Omental fat pad (tissue), 4 donors: Measurements from ENCODE around the gene TIGD1. TPM values are rescaled to one million over a fixed set of nuclear protein-coding genes. Genes with fewer than 3 reads are reported as not detected.

Source experiments
- ATAC-seq: fragments of 150-250 bp; one replicate; pipeline ENCODE4 v1.9.1; 2016; ENCODE audit warnings: mild to moderate bottlenecking, moderate library complexity; ENCODE audit not compliant: low FRiP score
- DNase-seq: peaks from one replicate; pipeline ENCODE4 v3.0.0-alpha.2; 2019; ENCODE audit warnings: low spot score
- CTCF ChIP-seq, 3 donors: fragments of 450-650 bp; IDR thresholded peaks; one replicate each; pipeline ENCODE4 v1.5.1; 2016 to 2017; ENCODE audit warnings: antibody characterized with exemption in 3 of 3, mild to moderate bottlenecking in 3 of 3, moderate library complexity in 2 of 3
- total RNA-seq, 4 donors: library from RNA; depleted of rRNA; stranded (reverse); fragments of >200 nt; gene quantifications; one replicate each; pipeline ENCODE4 v1.1.0, GENCODE V29; 2016

The TIGD1 gene
- 1 to 10 TPM; 1.5 to 3.8 (median 2.4) TPM for total RNA-seq

GRCh38 chr2:232550354-232551249 lies at the start of gene TIGD1, which contains the start of gene EIF4E2:
Gene TIGD1, minus strand, starts transcription at chr2:232550557. Its CDS starts 675 bp downstream, at chr2:232549882.
Gene EIF4E2, plus strand, starts transcription at chr2:232550689. Its CDS starts 36 bp downstream, at chr2:232550725.
- DNase-seq (peak; percentile 73), ATAC-seq (peak; percentile 98)
- TF ChIP-seq CTCF (IDR thresholded peaks at IDR 0.05) = peak in 1 of 3 donors; percentile 3

GRCh38 chr2:232598293-232598692 lies 47.9 kb upstream of the TIGD1 start:
- ATAC-seq (no peak), DNase-seq (no peak)
- no peak for TF ChIP-seq CTCF (IDR thresholded peaks at IDR 0.05)

DNA sequence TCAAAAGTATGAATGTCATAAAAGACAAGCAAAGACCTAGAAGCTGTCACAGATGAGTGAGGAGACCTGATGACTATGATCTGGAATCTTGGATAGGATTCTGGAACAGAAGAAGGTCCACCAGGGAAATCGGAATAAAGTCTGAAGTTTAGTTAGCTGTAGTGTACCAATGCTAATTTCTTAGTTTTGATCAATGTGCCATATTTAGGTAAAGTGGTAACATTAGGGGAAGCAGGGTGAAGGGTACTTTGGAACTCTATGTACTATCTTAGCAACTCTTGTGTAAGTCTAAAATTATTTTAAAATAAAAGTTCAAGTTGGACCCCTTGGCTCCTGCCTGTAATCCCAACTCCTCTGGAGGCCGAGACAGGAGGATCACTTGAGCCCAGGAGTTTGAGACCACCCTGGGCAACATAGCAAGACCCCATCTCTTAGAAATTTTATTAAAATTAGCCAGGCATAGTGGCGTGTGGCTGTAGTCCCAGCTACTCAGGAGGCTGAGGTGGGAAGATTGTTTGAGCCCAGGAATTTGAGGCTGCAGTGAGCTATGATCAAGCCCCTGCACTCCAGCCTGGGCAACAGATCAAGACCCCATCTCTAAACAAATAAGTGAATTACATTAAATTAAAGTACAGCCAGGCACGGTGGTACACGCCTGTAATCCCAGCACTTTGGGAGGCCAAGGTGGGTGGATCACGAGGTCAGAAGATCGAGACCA lies 47.2 kb upstream of the TIGD1 start:
- no peak for TF ChIP-seq CTCF (IDR thresholded peaks at IDR 0.05)
- ATAC-seq (no peak), DNase-seq (no peak)

GRCh38 chr2:232593982-232594381 lies 43.6 kb upstream of the TIGD1 start:
- DNase-seq (no peak), ATAC-seq (no peak)
- TF ChIP-seq CTCF (IDR thresholded peaks at IDR 0.05) = no peak

GRCh38 chr2:232592772-232593395 lies 42.5 kb upstream of the TIGD1 start:
- no peak for TF ChIP-seq CTCF (IDR thresholded peaks at IDR 0.05)
- DNase-seq (no peak), ATAC-seq (peak; percentile 78)

- no peak for DNase-seq
- TF ChIP-seq CTCF (IDR thresholded peaks at IDR 0.05) = no peak
- peak; percentile 84 for ATAC-seq
These were observed 38.6 kb upstream of the TIGD1 start for GRCh38 chr2:232588680-232589585.
